Osteocyte (in vitro differentiated cells): Measurements from ENCODE around the gene DLG4. TPM values are rescaled to one million over a fixed set of nuclear protein-coding genes. Genes with fewer than 3 reads are reported as not detected.

Experiments
- DNase-seq: peaks from one replicate; pipeline ENCODE4 v3.0.0; 2021; ENCODE audit warnings: mixed read lengths; ENCODE audit not compliant: unreplicated experiment; ENCODE audit errors: extremely low spot score
- H3K27ac Mint-ChIP-seq: one replicate; pipeline ENCODE4 v1.8.0; 2021; ENCODE audit warnings: mild to moderate bottlenecking, mixed read lengths; ENCODE audit not compliant: unreplicated experiment
- H3K27me3 Mint-ChIP-seq: one replicate; pipeline ENCODE4 v1.8.0; 2021; ENCODE audit warnings: mixed read lengths; ENCODE audit not compliant: unreplicated experiment
- H3K36me3 Mint-ChIP-seq: one replicate; pipeline ENCODE4 v1.8.0; 2021; ENCODE audit warnings: mixed read lengths; ENCODE audit not compliant: unreplicated experiment
- H3K4me1 Mint-ChIP-seq: one replicate; pipeline ENCODE4 v1.8.0; 2021; ENCODE audit warnings: mixed read lengths; ENCODE audit not compliant: unreplicated experiment
- H3K4me3 Mint-ChIP-seq: one replicate; pipeline ENCODE4 v1.8.0; 2021; ENCODE audit warnings: mild to moderate bottlenecking, moderate library complexity, mixed read lengths; ENCODE audit not compliant: unreplicated experiment
- H3K9me3 Mint-ChIP-seq: one replicate; pipeline ENCODE4 v1.8.0; 2021; ENCODE audit warnings: mixed read lengths; ENCODE audit not compliant: unreplicated experiment
- CTCF ChIP-seq: fragments of 200-600 bp; sonication (generic); IDR thresholded peaks from 2 replicates; pipeline ENCODE4 v1.5.0; 2021; ENCODE audit warnings: antibody characterized with exemption, mild to moderate bottlenecking, moderate library complexity
- total RNA-seq: library from RNA; stranded (reverse); gene quantifications from 2 replicates; pipeline ENCODE4 v1.2.1, GENCODE V29; 2021

Gene DLG4
- total RNA-seq, 1 donor from 2014 or later = 38.5 TPM

GRCh38 chr17:7262192-7262934, 42.7 kb upstream of the DLG4 start, which contains the start of gene CLDN7:
Gene CLDN7 (minus strand): TSS chr17:7262478. CDS start chr17:7262043, 435 bp downstream.
- Mint-ChIP-seq H3K36me3 (peaks cover 4% of the 10 kb centered on the region), H3K27ac (peak within 1 kb of the TSS; percentile 43), H3K9me3 (no peaks in the 10 kb centered on the region), H3K27me3 (peaks cover 14% of the 10 kb centered on the region), H3K4me1 (peaks cover 40% of the 10 kb centered on the region), H3K4me3 (peak within 1 kb of the TSS; percentile 58)
- TF ChIP-seq CTCF = no peak
- DNase-seq = no peak

- DNase-seq = no peak
- no peak for TF ChIP-seq CTCF
- H3K9me3 Mint-ChIP-seq = no peaks in the 10 kb centered on the region
- no peak overlapping the region for H3K27ac Mint-ChIP-seq
- peaks cover 7% of the 10 kb centered on the region for H3K36me3 Mint-ChIP-seq
- H3K27me3 Mint-ChIP-seq = peaks cover 14% of the 10 kb centered on the region
- peak overlapping the region; percentile 58 for H3K4me3 Mint-ChIP-seq
- H3K4me1 Mint-ChIP-seq = peaks cover 37% of the 10 kb centered on the region
These were observed 41.9 kb upstream of the DLG4 start for GRCh38 chr17:7261379-7262191.

GRCh38 chr17:7260651-7261378, 41.2 kb upstream of the DLG4 start:
- no peak for DNase-seq
- Mint-ChIP-seq H3K27me3 (peaks cover 14% of the 10 kb centered on the region), H3K36me3 (peaks cover 12% of the 10 kb centered on the region), H3K9me3 (no peaks in the 10 kb centered on the region), H3K27ac (no peak overlapping the region), H3K4me3 (peak overlapping the region; percentile 58), H3K4me1 (peaks cover 34% of the 10 kb centered on the region)
- no peak for TF ChIP-seq CTCF

- Mint-ChIP-seq H3K27me3 (peaks cover 14% of the 10 kb centered on the region), H3K4me1 (peaks cover 33% of the 10 kb centered on the region), H3K36me3 (peaks cover 12% of the 10 kb centered on the region), H3K9me3 (no peaks in the 10 kb centered on the region), H3K27ac (no peak overlapping the region), H3K4me3 (peak overlapping the region; percentile 40)
- DNase-seq = no peak
- no peak for TF ChIP-seq CTCF
These were observed 40.5 kb upstream of the DLG4 start for GRCh38 chr17:7260151-7260550.

GRCh38 chr17:7259555-7259889, 39.9 kb upstream of the DLG4 start:
- Mint-ChIP-seq H3K4me1 (peaks cover 32% of the 10 kb centered on the region), H3K36me3 (peaks cover 17% of the 10 kb centered on the region), H3K9me3 (no peaks in the 10 kb centered on the region)

More at GRCh38 chr17:7259555-7259889, 39.9 kb upstream of the DLG4 start:
- H3K4me3 Mint-ChIP-seq = no peak overlapping the region
- no peak overlapping the region for H3K27ac Mint-ChIP-seq
- no peak for DNase-seq
- peaks cover 14% of the 10 kb centered on the region for H3K27me3 Mint-ChIP-seq
- no peak for TF ChIP-seq CTCF
